Inflammatory macrophage (primary cell): Measurements from ENCODE around the gene SLC30A5.
"Not testable (repeated sequence)": the region's sequence is repeated elsewhere in the genome, so short reads cannot be mapped to it uniquely, and the experiment has no call there.

Experiments used
- DNase-seq, 2 donors: peaks; one replicate each; pipeline ENCODE4 v3.0.0-alpha.2; 2020 to 2022

SLC30A5 gene

GRCh38 chr5:69105996-69106906 lies 12.4 kb downstream of the SLC30A5 start:
- peak; percentile 72 to 87 for DNase-seq

GRCh38 chr5:69108367-69108766 lies 14.6 kb downstream of the SLC30A5 start:
- DNase-seq: peak; percentile 32 to 72

DNA sequence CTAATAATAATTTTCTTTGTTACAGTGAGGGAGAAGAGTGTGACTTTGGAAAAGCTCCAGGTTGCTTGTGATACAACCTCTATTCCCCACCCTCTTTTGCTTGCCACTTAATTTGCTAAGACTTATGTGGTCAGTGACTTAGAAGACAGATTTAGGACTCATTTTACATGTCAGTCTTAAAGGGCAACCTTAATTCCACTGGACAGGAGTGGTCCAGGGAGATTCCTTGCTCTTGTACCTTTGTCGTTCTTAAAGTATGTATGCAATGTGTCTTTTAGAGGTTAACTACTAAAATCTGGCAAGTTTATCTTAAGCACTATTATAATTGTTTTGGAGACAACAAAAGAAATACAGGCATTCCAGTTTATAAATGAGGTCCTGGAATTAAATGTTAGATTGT lies 20.0 kb downstream of the SLC30A5 start:
- DNase-seq: no peak

GRCh38 chr5:69115526-69115925 lies 21.7 kb downstream of the SLC30A5 start:
- no peak for DNase-seq

DNA sequence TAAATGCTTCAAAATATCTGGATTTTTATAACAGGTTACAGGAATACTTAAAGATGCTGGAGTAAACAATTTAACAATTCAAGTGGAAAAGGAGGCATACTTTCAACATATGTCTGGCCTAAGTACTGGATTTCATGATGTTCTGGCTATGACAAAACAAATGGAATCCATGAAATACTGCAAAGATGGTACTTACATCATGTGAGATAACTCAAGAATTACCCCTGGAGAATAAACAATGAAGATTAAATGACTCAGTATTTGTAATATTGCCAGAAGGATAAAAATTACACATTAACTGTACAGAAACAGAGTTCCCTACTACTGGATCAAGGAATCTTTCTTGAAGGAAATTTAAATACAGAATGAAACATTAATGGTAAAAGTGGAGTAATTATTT lies 35.6 kb downstream of the SLC30A5 start:
- DNase-seq: no peak

GRCh38 chr5:69130241-69130640 lies 36.4 kb downstream of the SLC30A5 start:
- DNase-seq: no peak

GRCh38 chr5:69131304-69131703 lies 37.5 kb downstream of the SLC30A5 start:
- DNase-seq: no peak

- DNase-seq: no peak
Measured at GRCh38 chr5:69134126-69134525, 40.3 kb downstream of the SLC30A5 start.

GRCh38 chr5:69136293-69136692 lies 42.5 kb downstream of the SLC30A5 start:
- no peak for DNase-seq

DNA sequence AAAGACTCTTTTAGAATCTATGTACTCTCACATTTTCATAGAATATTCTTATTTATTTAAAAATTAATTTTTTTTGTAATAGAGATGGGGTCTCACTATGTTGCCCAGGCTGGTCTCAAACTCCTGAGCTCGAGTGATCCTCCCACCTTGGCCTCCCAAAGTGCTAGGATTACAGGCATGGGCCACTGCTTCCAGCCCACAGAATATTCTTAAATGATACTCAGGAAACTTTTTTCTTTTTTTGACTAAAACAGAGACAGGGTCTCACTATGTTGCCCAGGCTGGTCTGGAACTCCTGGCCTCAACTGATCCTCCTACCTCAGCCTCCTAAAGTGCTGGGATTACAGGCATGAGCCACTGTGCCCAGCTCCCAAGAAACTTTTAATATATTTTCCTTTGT lies 43.4 kb downstream of the SLC30A5 start:
- not testable (repeated sequence) for DNase-seq

DNA sequence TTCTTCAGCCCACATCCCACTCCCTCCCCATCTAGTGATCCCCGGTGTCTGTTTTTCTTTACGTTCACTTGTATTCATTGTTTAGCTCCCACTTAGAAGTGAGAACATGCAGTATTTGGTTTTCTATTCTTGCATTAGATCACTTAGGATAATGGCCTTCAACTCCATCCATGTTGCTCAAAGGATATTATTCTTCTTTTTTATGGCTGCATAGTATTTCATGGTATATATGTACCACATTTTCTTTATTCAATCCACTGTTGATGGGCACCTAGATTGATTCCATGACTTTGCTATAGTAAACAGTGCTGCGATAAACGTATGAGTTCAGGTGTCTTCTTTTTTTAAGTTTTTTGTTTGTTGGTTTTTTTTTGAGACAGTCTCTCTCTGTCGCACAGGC lies 44.0 kb downstream of the SLC30A5 start:
- DNase-seq: no peak

DNA sequence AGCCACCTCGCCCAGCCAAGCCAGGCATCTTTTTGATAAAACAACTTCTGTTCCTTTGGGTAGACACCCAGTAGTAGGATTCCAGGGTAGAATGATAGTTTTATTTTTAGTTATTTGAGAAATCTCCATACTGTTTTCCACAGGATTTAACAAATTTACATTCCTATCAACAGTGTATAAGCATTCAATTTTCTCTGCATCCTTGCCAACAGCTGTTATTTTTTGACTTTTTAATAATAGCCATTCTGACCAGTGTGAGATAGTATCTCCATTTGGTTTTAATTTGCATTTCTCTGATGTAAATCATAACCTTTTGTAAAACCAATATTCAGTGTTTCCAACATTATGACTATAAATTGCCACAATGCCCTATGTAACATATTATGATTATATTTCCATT lies 45.0 kb downstream of the SLC30A5 start:
- no peak for DNase-seq

DNA sequence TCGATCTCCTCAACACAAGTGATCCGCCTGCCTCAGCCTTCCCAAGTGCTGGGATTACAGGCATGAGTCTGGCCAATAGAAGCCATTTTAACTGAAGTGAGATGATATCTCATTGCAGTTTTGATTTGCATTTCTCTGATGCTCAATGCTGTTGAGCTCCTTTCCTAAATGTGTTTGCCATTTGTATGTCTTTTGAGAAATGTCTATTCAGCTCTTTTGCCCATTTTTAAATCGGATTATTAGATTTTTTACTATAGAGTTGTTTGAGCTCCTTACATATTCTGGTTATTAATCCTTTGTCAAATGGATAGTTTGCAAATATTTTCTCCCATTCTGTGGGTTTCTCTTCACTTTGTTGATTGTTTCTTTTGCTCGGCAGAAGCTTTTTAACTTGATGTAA lies 46.4 kb downstream of the SLC30A5 start:
- DNase-seq: not testable (repeated sequence)

GRCh38 chr5:69140827-69141226 lies 47.0 kb downstream of the SLC30A5 start:
- no peak for DNase-seq

- not testable (repeated sequence) for DNase-seq
Measured at GRCh38 chr5:69148576-69148975, 54.8 kb downstream of the SLC30A5 start.

DNA sequence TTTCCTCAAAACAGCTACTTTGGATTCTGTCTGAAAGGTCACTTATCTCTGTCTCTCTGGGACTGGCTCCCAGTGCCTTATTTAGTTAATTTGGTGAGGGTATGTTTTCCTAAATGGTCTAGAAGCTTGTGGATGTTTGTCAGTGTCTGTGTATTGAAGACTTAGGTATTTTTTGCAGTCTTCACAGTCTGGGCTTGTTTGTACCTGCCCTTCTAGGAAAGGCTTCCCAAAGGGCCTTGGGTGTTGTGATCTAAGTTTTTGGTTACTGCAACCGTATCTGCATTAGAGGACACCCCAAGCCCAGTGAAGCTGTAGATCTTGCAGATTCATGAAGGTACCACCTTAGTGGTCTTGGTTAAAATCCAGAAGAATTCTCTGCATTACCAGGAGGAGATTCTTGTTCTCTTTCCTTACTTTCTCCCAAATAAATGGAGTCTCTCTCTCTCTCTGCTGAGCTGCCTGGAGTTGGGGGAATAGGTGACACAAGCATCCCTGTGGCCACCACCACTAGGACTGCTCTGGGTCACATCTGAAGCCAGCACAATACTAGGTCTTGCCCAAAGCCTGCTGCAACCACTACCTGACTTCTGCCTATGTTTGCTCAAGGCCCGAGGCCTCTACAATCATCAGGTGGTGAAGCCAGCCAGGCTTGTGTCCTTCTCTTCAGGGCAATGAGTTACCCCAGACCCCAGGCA lies 55.3 kb downstream of the SLC30A5 start:
- no peak for DNase-seq

GRCh38 chr5:69149676-69150010 lies 55.8 kb downstream of the SLC30A5 start:
- no peak for DNase-seq

DNA sequence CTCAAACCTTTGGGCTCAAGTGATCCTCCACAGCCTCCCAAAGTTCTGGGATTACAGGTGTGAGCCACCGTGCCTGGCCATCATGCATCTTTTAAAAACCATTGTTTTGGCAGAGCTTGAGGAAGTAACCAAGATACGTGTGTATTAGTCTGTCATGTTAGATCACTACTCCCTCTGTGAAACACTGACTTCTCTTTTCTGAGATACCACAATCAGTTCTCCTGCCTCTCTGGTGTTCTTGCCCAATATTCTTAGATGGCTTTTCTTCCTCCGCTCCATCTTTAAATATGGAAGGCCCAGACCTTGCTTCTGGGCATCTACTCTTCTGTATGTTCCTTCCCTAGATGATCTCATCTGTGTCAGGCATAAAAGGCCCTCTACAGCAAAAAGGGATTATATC lies 58.9 kb downstream of the SLC30A5 start:
- peak; percentile 54 to 71 for DNase-seq

- DNase-seq: no peak
Measured at GRCh38 chr5:69156456-69156855, 62.6 kb downstream of the SLC30A5 start.

DNA sequence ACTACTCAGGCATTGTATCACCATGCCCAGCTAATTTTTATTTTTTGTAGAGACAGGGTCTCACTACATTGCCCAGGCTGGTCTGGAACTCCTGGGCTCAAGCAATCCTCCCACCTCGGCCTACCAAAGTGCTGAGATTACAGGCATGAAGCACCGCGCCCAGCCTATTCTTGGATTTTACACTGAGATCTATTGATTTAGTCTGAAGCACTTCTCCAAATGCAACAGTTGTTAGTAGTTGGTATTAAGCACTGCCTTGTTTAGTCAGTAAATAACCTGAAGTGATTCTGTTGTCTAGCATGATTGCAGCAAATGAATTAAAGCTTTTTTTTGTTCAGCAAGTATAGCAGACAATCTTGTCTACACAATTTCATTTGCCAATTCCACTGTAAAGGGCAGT lies 64.2 kb downstream of the SLC30A5 start:
- DNase-seq: no peak

- no peak for DNase-seq
Measured at GRCh38 chr5:69160651-69161050, 66.8 kb downstream of the SLC30A5 start.

DNA sequence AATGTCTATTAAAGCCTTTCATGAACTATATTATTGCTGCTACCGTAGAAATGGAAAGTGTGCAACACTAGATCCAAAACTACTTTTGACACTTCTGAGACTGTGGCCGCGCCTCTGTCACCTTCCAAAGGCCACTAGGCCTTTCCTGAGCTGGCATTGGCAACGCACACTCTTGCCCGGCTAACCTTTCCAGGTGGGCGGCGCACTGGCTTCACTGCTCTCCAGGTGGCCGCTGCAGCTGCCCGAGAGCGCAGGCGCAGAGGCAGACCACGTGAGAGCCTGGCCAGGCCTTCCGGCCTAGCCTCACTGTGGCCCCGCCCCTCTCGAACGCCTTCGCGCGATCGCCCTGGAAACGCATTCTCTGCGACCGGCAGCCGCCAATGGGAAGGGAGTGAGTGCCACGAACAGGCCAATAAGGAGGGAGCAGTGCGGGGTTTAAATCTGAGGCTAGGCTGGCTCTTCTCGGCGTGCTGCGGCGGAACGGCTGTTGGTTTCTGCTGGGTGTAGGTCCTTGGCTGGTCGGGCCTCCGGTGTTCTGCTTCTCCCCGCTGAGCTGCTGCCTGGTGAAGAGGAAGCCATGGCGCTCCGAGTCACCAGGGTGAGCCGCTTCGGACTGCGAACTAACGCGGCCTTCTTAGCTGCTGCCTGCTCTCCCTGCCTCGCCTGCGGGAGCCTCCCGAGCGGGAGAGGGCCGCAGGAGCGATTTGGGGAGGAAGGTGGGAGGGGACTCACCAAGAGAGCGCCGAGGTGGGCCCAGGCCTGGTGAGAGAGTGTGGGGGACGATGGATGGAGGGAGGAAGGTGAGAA lies 73.1 kb downstream of the SLC30A5 start, which contains the start of gene CCNB1:
Gene CCNB1, plus strand, starts transcription at position 465 of the 807 bp plus-strand sequence. Its CDS starts 113 bp downstream, at position 578.
- peak; percentile 99 for DNase-seq

GRCh38 chr5:69167493-69167855 lies 73.7 kb downstream of the SLC30A5 start:
- DNase-seq: peak in 1 of 2 donors; percentile 2
